ENCODE results near the gene PRKD2.
"Not testable (repeated sequence)": the region's sequence is repeated elsewhere in the genome, so short reads cannot be mapped to it uniquely, and the experiment has no call there.

The PRKD2 gene

DNA sequence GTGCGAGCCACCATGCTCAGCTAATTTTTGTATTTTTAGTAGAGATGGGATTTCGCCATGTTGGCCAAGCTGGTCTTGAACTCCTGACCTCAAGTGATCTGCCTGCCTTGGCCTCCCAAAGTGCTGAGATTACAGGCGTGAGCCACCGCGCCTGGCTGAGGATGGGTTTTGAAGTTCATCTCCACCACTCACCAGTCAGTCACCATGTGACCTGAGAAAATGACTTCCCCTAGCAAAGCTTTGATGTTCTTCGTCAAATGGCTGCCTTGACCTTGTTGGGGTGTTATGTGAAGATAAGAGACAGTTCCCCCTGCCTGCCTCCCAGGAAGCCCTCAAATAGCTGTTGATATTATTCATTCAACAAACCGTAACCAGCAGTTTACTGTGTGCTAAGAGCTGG, 87.9 kb downstream of the PRKD2 start:
- not testable (repeated sequence) for DNase-seq

DNA sequence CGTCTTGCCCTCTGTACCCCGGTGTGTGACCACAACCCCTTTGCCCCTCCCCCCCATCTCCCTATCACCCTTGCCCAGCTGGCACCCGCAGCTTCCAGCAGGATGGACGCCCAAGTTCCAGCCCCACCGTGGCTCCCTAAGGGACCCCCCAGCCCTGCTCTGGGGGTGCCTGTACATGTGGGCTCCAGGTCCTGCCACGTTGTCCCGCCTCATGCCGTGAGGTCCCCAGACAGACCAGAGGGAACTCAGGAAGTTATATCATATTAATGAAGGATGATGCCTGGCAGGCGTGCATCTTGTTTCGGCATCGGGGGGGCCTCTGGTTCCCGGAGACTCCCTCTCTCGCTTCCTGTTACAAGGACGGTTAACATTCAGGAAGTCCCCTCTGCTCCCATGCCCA, 90.5 kb downstream of the PRKD2 start:
- DNase-seq: no peak

DNA sequence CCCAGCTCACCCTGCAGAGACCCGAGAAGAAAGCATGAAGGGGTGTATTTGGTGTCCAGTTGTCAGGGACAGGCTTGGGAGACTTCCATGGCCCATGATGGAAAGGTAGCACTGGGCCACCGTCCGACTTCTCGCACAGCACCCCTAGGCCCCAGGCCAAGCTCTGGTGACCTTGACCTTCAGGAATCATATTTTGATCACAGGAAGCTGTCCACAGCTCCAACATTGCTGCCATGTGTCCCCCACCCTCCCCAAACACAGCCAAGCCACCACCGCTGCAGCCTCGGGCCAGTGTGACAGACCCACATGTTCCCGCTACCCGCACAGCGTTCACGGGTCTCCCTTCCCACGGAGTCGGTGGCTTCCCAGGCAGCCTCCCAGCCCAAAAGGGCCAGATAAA, 91.2 kb downstream of the PRKD2 start:
- DNase-seq: no peak

DNA sequence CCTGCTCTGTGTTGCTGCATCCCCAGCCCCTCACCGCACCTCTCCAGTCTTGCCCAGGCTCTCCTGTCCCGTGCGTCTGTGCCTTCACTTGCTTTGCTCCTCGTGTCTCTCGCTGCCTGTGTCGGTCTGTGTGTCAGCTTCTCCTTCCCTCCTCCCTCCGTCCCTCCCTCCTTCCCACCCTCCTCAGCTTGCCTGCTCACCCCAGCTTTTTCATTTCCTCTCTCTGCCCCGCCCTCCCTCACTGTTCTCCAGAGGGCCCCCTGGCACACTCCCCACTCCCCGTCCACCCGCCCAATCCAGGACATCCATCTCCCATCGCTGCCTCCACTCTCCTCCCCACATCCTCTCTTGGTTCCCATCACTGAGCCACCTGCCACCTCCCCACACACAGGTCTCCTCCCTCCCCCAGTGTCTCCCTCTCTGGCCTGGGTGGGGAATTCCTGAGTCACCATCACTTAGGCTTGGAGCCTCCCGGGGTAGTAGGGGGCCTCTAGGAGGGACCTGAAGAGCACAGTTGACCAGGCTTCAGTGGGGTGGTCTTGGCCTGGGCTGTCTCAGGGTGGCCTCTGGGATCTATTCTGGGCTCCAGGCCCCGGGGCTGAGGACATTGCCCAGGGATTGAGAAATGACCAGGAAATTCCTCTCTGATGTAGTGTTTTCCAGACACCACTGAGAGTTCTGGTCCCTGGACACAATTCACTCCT, 91.8 kb downstream of the PRKD2 start, which contains the start of gene PTGIR:
Gene PTGIR, minus strand, starts transcription at position 132 of the 704 bp plus-strand sequence. CDS start 864 bp downstream, outside the sequence.
- no peak for DNase-seq
